PC-9 (cell line): ENCODE measurements around the gene RFLNA. TPM values are rescaled to one million over a fixed set of nuclear protein-coding genes. Genes with fewer than 3 reads are reported as not detected.
"Not testable (repeated sequence)": the region's sequence is repeated elsewhere in the genome, so short reads cannot be mapped to it uniquely, and the experiment has no call there.

ENCODE experiments used
- BruUV-seq: library from RNA; stranded (reverse); fragments of 400-500 nt; replicated peaks from 2 replicates; lab custom pipeline; 2021; lab: Mats Ljungman, UMichigan
- CTCF ChIA-PET: fragments of 300-600 bp; sonication (Branson Sonifier 250); formaldehyde crosslinking; loops from one replicate; lab custom pipeline; 2022; ENCODE audit warnings: antibody characterized with exemption; lab: Charles Lee
- POLR2A ChIA-PET: fragments of 300-600 bp; sonication (Branson Sonifier 250); formaldehyde crosslinking; loops from one replicate; lab custom pipeline; 2022; ENCODE audit warnings: antibody characterized with exemption; ENCODE audit not compliant: unreplicated experiment; lab: Charles Lee
- DNase-seq, 2 experiments: peaks; one replicate each; pipeline versions ENCODE4 v3.0.0 to v3.0.0-alpha.2; 2015 to 2022; ENCODE audit warnings: mixed read lengths in 1 of 2
- H2AFZ ChIP-seq: fragments of 200-600 bp; sonication (generic); 2 replicates; pipeline ENCODE4 v1.8.1; 2017; ENCODE audit warnings: antibody characterized with exemption
- H3F3A ChIP-seq: fragments of 200-600 bp; sonication (generic); 2 replicates; pipeline ENCODE4 v1.8.1; 2017; ENCODE audit warnings: antibody characterized with exemption, mild to moderate bottlenecking, low read depth; ENCODE audit not compliant: insufficient read depth
- H3K27ac ChIP-seq: fragments of 200-600 bp; sonication (generic); 2 replicates; pipeline ENCODE4 v1.6.1; 2016; ENCODE audit warnings: mixed run types
- H3K27me3 ChIP-seq: fragments of 200-600 bp; sonication (generic); 2 replicates; pipeline ENCODE4 v1.6.1; 2016; ENCODE audit warnings: low read depth, mixed run types; ENCODE audit not compliant: insufficient read depth
- H3K36me3 ChIP-seq: fragments of 200-600 bp; sonication (generic); 2 replicates; pipeline ENCODE4 v1.6.1; 2016; ENCODE audit warnings: low read depth, mixed run types
- H3K4me1 ChIP-seq: fragments of 200-600 bp; sonication (generic); replicated peaks from 2 replicates; pipeline ENCODE4 v1.6.1; 2016; ENCODE audit warnings: mixed run types; ENCODE audit not compliant: insufficient read depth
- H3K4me2 ChIP-seq: fragments of 200-600 bp; sonication (generic); 2 replicates; pipeline ENCODE4 v1.6.1; 2017; ENCODE audit warnings: mixed run types
- H3K4me3 ChIP-seq: fragments of 200-600 bp; sonication (generic); 2 replicates; pipeline ENCODE4 v1.6.1; 2016; ENCODE audit warnings: mixed run types
- H3K79me2 ChIP-seq: fragments of 200-600 bp; sonication (generic); 2 replicates; pipeline ENCODE4 v1.6.1; 2017; ENCODE audit warnings: low read depth, mixed run types
- H3K9me2 ChIP-seq: fragments of 200-600 bp; sonication (generic); 2 replicates; pipeline ENCODE4 v1.8.1; 2017; ENCODE audit warnings: mild to moderate bottlenecking; ENCODE audit not compliant: insufficient read depth
- H3K9me3 ChIP-seq: fragments of 200-600 bp; sonication (generic); 2 replicates; pipeline ENCODE4 v1.8.1; 2016; ENCODE audit warnings: low read depth; ENCODE audit not compliant: insufficient read depth
- H4K20me1 ChIP-seq: fragments of 200-600 bp; sonication (generic); 2 replicates; pipeline ENCODE4 v1.8.1; 2017; ENCODE audit not compliant: insufficient read depth
- EZH2 ChIP-seq: fragments of 200-600 bp; sonication (generic); IDR thresholded peaks from 2 replicates; pipeline ENCODE4 v1.8.0; 2017; ENCODE audit warnings: antibody characterized with exemption, low read depth
- intact Hi-C: fragments of 100-400 bp; cut with micrococcal nuclease; formaldehyde crosslinking; loops from one replicate; pipeline ENCODE4 v1.10.0; 2022; ENCODE audit not compliant: unreplicated experiment
- total RNA-seq: library from RNA; stranded (reverse); gene quantifications from 2 replicates; pipeline ENCODE4 v1.2.3, GENCODE V29; 2021
- TF ChIP-seq, protein P1 (sequence below): fragments of 200-600 bp; sonication (generic); conservative IDR thresholded peaks from 2 replicates; pipeline ENCODE4 v1.6.1; 2017; ENCODE audit warnings: mixed run types, antibody characterized with exemption, mild to moderate bottlenecking, moderate library complexity

Gene RFLNA
- total RNA-seq, 1 experiment from 2014 or later = not detected

DNA sequence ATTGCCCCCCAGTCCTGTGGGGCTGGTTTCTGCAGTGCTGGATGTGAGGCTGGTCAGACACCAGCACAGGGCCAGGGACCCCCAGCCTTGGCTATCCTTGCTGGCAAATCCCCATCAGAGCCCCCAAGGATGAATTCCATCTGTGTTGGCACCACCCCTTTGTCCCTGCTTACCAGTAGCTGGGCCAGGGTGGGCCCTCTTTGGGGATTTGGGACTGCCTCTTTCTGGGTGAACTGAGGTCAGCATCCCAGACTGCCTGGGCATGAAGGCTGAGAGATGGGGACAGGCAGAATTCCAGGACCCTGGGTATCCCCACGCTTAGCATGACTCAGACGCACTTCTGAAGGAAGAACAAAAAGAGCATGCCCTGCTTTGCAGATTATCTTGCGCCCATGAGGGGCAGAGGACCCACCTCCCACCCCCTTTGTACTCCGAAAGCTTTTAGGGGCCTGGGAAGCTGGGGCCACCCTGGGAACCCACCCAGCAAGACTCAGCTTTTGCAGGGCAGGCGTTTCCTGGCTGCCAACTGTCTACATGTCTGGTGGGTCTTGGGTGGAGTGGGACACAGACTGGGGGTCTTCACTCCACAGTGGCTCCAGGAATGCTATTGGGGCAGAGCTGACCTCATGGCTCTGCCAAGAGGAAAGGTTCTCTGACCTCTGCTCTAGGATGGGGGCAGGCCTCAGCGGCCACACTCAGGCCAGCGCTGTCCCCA lies 26.8 kb downstream of the RFLNA start:
- H3K4me3 ChIP-seq = no peak overlapping the region
- TSS peak; percentile 19 for BruUV-seq
- no peak for DNase-seq

DNA sequence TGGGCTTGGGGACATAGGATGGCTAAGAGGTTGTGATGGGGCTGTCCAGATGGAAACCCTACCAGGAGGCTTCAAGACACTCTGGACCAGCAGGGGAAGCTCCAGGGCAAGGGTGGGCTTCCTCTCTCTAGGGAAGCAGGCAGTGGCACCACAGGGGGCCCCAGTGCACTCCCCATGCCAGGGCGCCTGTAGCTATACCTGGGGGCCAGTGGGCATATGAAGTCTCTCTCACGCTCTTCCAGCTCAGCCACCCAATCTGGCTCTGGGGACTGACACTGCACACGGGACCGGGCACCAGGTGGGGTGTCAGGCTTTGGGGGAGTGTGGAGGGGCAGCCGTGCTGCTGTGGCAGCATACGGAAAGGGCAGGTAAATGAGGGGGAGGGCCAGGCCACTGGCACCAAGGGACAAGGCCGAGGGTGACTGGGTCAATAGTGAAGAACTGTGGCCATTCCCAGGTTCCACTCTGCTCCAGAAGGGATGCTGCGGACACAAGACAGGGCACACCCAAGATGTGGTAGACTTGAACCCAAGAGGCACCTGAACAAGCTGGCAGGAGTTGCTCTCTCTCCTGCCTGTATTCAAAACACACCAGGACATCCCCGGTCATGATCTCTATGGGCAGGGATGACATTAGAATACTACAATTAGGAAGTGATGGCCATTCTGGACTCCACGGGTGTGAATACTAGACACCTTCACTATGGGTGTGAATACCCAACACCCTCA lies 27.5 kb downstream of the RFLNA start:
- peaks cover 5% of the 10 kb centered on the region for H3K9me3 ChIP-seq
- H3K27ac ChIP-seq = no peak overlapping the region
- DNase-seq = no peak
- no peaks in the 10 kb centered on the region for H3K79me2 ChIP-seq
- no peaks in the 10 kb centered on the region for H3K9me2 ChIP-seq
- H3K4me2 ChIP-seq = no peak overlapping the region
- ChIA-PET POLR2A (no interaction called here), CTCF (no interaction called here)
- peaks cover 34% of the 10 kb centered on the region; the same call in 1 of the 2 replicates for H3F3A ChIP-seq
- no peaks in the 10 kb centered on the region for H3K27me3 ChIP-seq
- H3K4me1 ChIP-seq = no peaks in the 10 kb centered on the region
- H4K20me1 ChIP-seq = peaks cover 6% of the 10 kb centered on the region
- BruUV-seq = no TSS peak
- H2AFZ ChIP-seq = no peak overlapping the region
- intact Hi-C loops = loop anchor here (5.0 kb wide), 1 partner anchor 285 kb away; no protein-coding TSS in a partner anchor
- TF ChIP-seq, protein P1, sequence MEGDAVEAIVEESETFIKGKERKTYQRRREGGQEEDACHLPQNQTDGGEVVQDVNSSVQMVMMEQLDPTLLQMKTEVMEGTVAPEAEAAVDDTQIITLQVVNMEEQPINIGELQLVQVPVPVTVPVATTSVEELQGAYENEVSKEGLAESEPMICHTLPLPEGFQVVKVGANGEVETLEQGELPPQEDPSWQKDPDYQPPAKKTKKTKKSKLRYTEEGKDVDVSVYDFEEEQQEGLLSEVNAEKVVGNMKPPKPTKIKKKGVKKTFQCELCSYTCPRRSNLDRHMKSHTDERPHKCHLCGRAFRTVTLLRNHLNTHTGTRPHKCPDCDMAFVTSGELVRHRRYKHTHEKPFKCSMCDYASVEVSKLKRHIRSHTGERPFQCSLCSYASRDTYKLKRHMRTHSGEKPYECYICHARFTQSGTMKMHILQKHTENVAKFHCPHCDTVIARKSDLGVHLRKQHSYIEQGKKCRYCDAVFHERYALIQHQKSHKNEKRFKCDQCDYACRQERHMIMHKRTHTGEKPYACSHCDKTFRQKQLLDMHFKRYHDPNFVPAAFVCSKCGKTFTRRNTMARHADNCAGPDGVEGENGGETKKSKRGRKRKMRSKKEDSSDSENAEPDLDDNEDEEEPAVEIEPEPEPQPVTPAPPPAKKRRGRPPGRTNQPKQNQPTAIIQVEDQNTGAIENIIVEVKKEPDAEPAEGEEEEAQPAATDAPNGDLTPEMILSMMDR = no peak
- no peak for TF ChIP-seq EZH2
- H3K4me3 ChIP-seq = no peak overlapping the region
- peaks cover 13% of the 10 kb centered on the region; the same call in 1 of the 2 replicates for H3K36me3 ChIP-seq

More for the DNA sequence above, 26.8 kb downstream of the RFLNA start:
- Histone ChIP-seq H3K27ac (no peak overlapping the region), H3K36me3 (peaks cover 13% of the 10 kb centered on the region; the same call in 1 of the 2 replicates), H3K9me2 (no peaks in the 10 kb centered on the region), H4K20me1 (peaks cover 6% of the 10 kb centered on the region), H3K4me1 (no peaks in the 10 kb centered on the region), H3K27me3 (0 out of 2 replicates have a peak, but pooled peaks cover 4% of the 10 kb centered on the region), H3K4me2 (no peak overlapping the region), H2AFZ (no peak overlapping the region), H3F3A (peaks cover 34% of the 10 kb centered on the region; the same call in 1 of the 2 replicates), H3K79me2 (no peaks in the 10 kb centered on the region), H3K9me3 (peaks cover 5% of the 10 kb centered on the region)
- ChIA-PET POLR2A (no interaction called here), CTCF (interaction anchor here (0.6 kb wide), 1 partner anchor 322 kb away, joined by 3 read pairs; no protein-coding TSS in a partner anchor)
- TF ChIP-seq EZH2 = no peak
- intact Hi-C loops = loop anchor here (5.0 kb wide), 1 partner anchor 284 kb away; no protein-coding TSS in a partner anchor

DNA sequence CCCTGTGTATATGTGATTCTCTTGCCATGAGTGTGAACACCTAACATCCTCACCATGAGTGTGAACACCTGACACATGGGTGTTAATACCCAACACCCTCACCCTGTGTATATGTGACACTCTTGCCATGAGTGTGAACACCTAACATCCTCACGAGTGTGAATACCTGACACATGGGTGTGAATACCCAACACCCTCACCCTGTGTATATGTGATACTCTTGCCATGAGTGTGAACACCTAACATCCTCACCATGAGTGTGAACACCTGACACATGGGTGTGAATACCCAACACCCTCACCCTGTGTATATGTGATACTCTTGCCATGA lies 28.1 kb downstream of the RFLNA start:
- H3K9me3 ChIP-seq, DNase-seq, H3K9me2 ChIP-seq, POLR2A ChIA-PET, H3K79me2 ChIP-seq, CTCF ChIA-PET, H2AFZ ChIP-seq, H4K20me1 ChIP-seq, H3K27me3 ChIP-seq, H3K4me1 ChIP-seq, H3K4me3 ChIP-seq, H3K4me2 ChIP-seq, BruUV-seq, H3K27ac ChIP-seq: not testable (repeated sequence)
- Histone ChIP-seq H3F3A (peaks cover 34% of the 10 kb centered on the region; the same call in 1 of the 2 replicates), H3K36me3 (peaks cover 13% of the 10 kb centered on the region; the same call in 1 of the 2 replicates)
- intact Hi-C loops = loop anchor here (5.0 kb wide), 1 partner anchor 286 kb away; no protein-coding TSS in a partner anchor
